DND-41 (cell line): Measurements from ENCODE around the gene ZBP1.

Source experiments
- ATAC-seq: fragments of 200-7000 bp; cut with Tn5 transposase; 3 replicates; pipeline ENCODE4 v1.9.1; 2021; ENCODE audit warnings: low read depth; ENCODE audit not compliant: insufficient read depth
- DNase-seq: peaks from one replicate; pipeline ENCODE4 v3.0.0-alpha.2; 2020
- H2AFZ ChIP-seq: 2 replicates; pipeline ENCODE4 v1.6.0; 2012; ENCODE audit warnings: low read depth, low read length
- H3K27ac ChIP-seq: 2 replicates; pipeline ENCODE4 v1.5.1; 2012; ENCODE audit warnings: low read length, inconsistent platforms
- H3K27me3 ChIP-seq: fragments of 200-600 bp; sonication (generic); 2 replicates; pipeline ENCODE4 v1.6.0; 2012; ENCODE audit warnings: low read length, mild to moderate bottlenecking, inconsistent platforms; ENCODE audit not compliant: insufficient read depth, poor library complexity
- H3K36me3 ChIP-seq: 2 replicates; pipeline ENCODE4 v1.5.1; 2012; ENCODE audit warnings: low read length, inconsistent platforms; ENCODE audit not compliant: insufficient read depth
- H3K4me1 ChIP-seq: 2 replicates; pipeline ENCODE4 v1.5.1; 2012; ENCODE audit warnings: mild to moderate bottlenecking, low read length; ENCODE audit not compliant: insufficient read depth
- H3K4me2 ChIP-seq: 2 replicates; pipeline ENCODE4 v1.6.0; 2012; ENCODE audit warnings: mild to moderate bottlenecking, moderate library complexity, low read length, inconsistent platforms; ENCODE audit not compliant: insufficient read depth
- H3K4me3 ChIP-seq, 2 experiments: fragments of 200-600 bp in 1 of 2; shearing (Covaris generic) in 1 of 2; 2 replicates each; pipeline ENCODE4 v1.5.1; 2012 to 2016; ENCODE audit warnings: inconsistent platforms in 2 of 2, low read length in 2 of 2, mild to moderate bottlenecking in 2 of 2, low read depth in 1 of 2, moderate library complexity in 1 of 2
- H3K79me2 ChIP-seq: 2 replicates; pipeline ENCODE4 v1.6.0; 2012; ENCODE audit warnings: low read length, inconsistent platforms; ENCODE audit not compliant: insufficient read depth
- H3K9ac ChIP-seq: 2 replicates; pipeline ENCODE4 v1.6.0; 2012; ENCODE audit warnings: low read depth, mild to moderate bottlenecking, inconsistent platforms, low read length, moderate library complexity
- H3K9me3 ChIP-seq: 2 replicates; pipeline ENCODE4 v1.5.1; 2012; ENCODE audit warnings: low read length, moderate library complexity, mild to moderate bottlenecking, inconsistent platforms; ENCODE audit not compliant: insufficient read depth, severe bottlenecking
- H4K20me1 ChIP-seq: 2 replicates; pipeline ENCODE4 v1.6.0; 2012; ENCODE audit warnings: low read length; ENCODE audit not compliant: insufficient read depth
- EZH2 ChIP-seq: IDR thresholded peaks from 3 replicates; pipeline ENCODE4 v1.6.1; 2012; ENCODE audit warnings: borderline replicate concordance, low read depth, mild to moderate bottlenecking, moderate library complexity, low read length, inconsistent platforms; ENCODE audit not compliant: severe bottlenecking
- TF ChIP-seq, protein P1 (sequence below): IDR thresholded peaks from 2 replicates; pipeline ENCODE4 v1.5.1; 2012; ENCODE audit warnings: borderline replicate concordance, low read length, moderate library complexity, mild to moderate bottlenecking; ENCODE audit not compliant: poor library complexity, severe bottlenecking; ENCODE audit errors: extremely low read depth

ZBP1 gene

DNA sequence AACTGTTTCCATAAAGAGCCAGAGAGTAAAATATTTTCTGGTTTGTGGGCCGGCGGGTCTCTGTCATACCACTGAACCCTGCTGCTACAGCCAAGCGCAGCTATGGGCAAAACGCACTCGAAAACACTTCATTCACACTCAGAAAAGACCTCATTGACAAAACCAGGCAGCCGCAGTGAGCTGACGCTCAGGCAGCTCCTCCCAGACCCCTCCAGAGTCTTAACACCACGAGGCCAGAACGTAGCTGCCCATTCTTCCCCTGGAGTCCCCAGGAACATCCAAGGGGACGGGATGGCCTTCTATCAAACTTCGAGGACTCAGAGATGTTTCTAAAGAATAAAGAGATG is 35.6 kb upstream of the ZBP1 start:
- H3K4me3 ChIP-seq, result no peak overlapping the region
- peak; percentile 2 for DNase-seq
- ATAC-seq, result no peak
- peaks cover 44% of the 10 kb centered on the region for H4K20me1 ChIP-seq
- H3K79me2 ChIP-seq, result no peaks in the 10 kb centered on the region
- no peak overlapping the region for H3K9ac ChIP-seq
- no peak overlapping the region for H3K27ac ChIP-seq
- H3K4me1 ChIP-seq, result peaks cover 10% of the 10 kb centered on the region
- H3K9me3 ChIP-seq, result no peaks in the 10 kb centered on the region
- no peak overlapping the region for H2AFZ ChIP-seq
- TF ChIP-seq EZH2, result no peak
- TF ChIP-seq, protein P1, sequence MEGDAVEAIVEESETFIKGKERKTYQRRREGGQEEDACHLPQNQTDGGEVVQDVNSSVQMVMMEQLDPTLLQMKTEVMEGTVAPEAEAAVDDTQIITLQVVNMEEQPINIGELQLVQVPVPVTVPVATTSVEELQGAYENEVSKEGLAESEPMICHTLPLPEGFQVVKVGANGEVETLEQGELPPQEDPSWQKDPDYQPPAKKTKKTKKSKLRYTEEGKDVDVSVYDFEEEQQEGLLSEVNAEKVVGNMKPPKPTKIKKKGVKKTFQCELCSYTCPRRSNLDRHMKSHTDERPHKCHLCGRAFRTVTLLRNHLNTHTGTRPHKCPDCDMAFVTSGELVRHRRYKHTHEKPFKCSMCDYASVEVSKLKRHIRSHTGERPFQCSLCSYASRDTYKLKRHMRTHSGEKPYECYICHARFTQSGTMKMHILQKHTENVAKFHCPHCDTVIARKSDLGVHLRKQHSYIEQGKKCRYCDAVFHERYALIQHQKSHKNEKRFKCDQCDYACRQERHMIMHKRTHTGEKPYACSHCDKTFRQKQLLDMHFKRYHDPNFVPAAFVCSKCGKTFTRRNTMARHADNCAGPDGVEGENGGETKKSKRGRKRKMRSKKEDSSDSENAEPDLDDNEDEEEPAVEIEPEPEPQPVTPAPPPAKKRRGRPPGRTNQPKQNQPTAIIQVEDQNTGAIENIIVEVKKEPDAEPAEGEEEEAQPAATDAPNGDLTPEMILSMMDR, result no peak
- no peaks in the 10 kb centered on the region for H3K36me3 ChIP-seq
- peaks cover 43% of the 10 kb centered on the region for H3K27me3 ChIP-seq
- H3K4me2 ChIP-seq, result no peak overlapping the region

GRCh38 chr20:57654998-57655808 is 35.0 kb upstream of the ZBP1 start:
- H3K9me3 ChIP-seq, result no peaks in the 10 kb centered on the region
- no peak overlapping the region for H2AFZ ChIP-seq
- no peak overlapping the region for H3K4me3 ChIP-seq
- no peaks in the 10 kb centered on the region for H3K79me2 ChIP-seq
- no peak overlapping the region for H3K27ac ChIP-seq
- peaks cover 10% of the 10 kb centered on the region for H3K4me1 ChIP-seq
- no peak overlapping the region for H3K4me2 ChIP-seq
- H3K27me3 ChIP-seq, result peaks cover 44% of the 10 kb centered on the region
- TF ChIP-seq, protein P1, result no peak
- peak; percentile 20 for TF ChIP-seq EZH2
- H3K36me3 ChIP-seq, result no peaks in the 10 kb centered on the region
- no peak overlapping the region for H3K9ac ChIP-seq
- DNase-seq (peak; percentile 6), ATAC-seq (no peak)
- peaks cover 42% of the 10 kb centered on the region for H4K20me1 ChIP-seq

DNA sequence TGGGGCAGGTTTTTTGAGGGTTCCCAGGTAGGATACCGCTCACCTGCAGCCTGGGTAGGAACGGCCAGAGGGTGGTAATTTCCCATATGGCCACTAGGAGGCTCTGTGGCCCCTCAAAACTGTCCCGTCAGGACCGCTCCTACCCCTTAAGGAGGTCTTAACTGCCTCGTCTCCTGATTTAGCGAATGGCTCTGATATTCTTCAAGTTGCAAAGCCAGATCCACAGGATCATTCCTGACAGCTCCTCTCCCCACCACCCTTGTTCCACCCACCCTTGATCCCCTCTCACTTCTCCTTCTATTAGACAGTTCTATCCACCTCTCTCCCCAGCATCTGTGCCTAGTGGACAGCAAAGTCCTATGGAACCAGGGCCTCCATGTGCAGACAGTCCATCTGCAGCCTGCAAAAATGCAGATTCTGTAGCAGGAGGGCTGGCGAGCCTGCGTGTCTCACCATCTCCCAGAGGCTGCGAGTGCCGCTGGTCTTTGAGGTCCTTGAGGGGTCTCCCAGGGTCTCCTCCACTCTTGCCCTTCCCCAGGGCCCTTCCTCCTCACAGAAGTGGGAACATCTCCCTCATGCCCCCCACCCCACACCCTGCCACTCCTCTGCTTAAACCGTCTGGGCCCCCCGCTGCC is 34.3 kb upstream of the ZBP1 start:
- TF ChIP-seq EZH2, result no peak
- TF ChIP-seq, protein P1, result peak; percentile 89
- H3K9me3 ChIP-seq, result no peaks in the 10 kb centered on the region
- H3K4me2 ChIP-seq, result no peak overlapping the region
- peaks cover 10% of the 10 kb centered on the region for H3K4me1 ChIP-seq
- H3K4me3 ChIP-seq, result no peak overlapping the region
- no peaks in the 10 kb centered on the region for H3K36me3 ChIP-seq
- no peaks in the 10 kb centered on the region for H3K79me2 ChIP-seq
- H4K20me1 ChIP-seq, result peaks cover 39% of the 10 kb centered on the region
- ATAC-seq, result peak; percentile 64
- peaks cover 47% of the 10 kb centered on the region for H3K27me3 ChIP-seq
- no peak overlapping the region for H2AFZ ChIP-seq
- DNase-seq, result peak; percentile 55
- H3K9ac ChIP-seq, result no peak overlapping the region
- H3K27ac ChIP-seq, result no peak overlapping the region
